Raji (cell line): ENCODE results near the gene RPN2.

Experiments used
- POLR2A ChIP-seq: IDR thresholded peaks from 2 replicates; pipeline ENCODE4 v1.6.1; 2011; ENCODE audit warnings: low read depth, low read length, control low read depth; ENCODE audit not compliant: insufficient read depth

RPN2 gene

GRCh38 chr20:37166867-37167266 lies 12.3 kb upstream of the RPN2 start:
- no peak for TF ChIP-seq POLR2A

GRCh38 chr20:37172836-37173235 lies 6.3 kb upstream of the RPN2 start:
- TF ChIP-seq POLR2A: no peak

- no peak for TF ChIP-seq POLR2A
Observed at GRCh38 chr20:37179683-37180524, 774 bp downstream of the RPN2 start.

GRCh38 chr20:37185686-37186085 lies 6.6 kb downstream of the RPN2 start:
- no peak for TF ChIP-seq POLR2A

- no peak for TF ChIP-seq POLR2A
Observed at GRCh38 chr20:37188787-37189186, 9.7 kb downstream of the RPN2 start.

- TF ChIP-seq POLR2A: no peak
Observed at GRCh38 chr20:37189416-37190016, 10.4 kb downstream of the RPN2 start.

GRCh38 chr20:37190354-37191112 lies 11.4 kb downstream of the RPN2 start:
- TF ChIP-seq POLR2A: no peak

- no peak for TF ChIP-seq POLR2A
Observed at GRCh38 chr20:37192137-37192854, 13.2 kb downstream of the RPN2 start.

GRCh38 chr20:37193226-37193625 lies 14.1 kb downstream of the RPN2 start:
- no peak for TF ChIP-seq POLR2A

GRCh38 chr20:37193821-37194220 lies 14.7 kb downstream of the RPN2 start:
- no peak for TF ChIP-seq POLR2A

- no peak for TF ChIP-seq POLR2A
Observed at GRCh38 chr20:37194621-37195417, 15.7 kb downstream of the RPN2 start.

- no peak for TF ChIP-seq POLR2A
Observed at GRCh38 chr20:37198932-37199660, 20.0 kb downstream of the RPN2 start.

GRCh38 chr20:37200376-37200775 lies 21.2 kb downstream of the RPN2 start:
- no peak for TF ChIP-seq POLR2A
